Inflammatory macrophage (primary cell): Measurements from ENCODE around the gene MYRF.
A peak's percentile ranks its signal among the peaks of the same experiment; 100 is the strongest.

Source experiments
- DNase-seq, 2 donors: peaks; one replicate each; pipeline ENCODE4 v3.0.0-alpha.2; 2020 to 2022

MYRF gene

DNA sequence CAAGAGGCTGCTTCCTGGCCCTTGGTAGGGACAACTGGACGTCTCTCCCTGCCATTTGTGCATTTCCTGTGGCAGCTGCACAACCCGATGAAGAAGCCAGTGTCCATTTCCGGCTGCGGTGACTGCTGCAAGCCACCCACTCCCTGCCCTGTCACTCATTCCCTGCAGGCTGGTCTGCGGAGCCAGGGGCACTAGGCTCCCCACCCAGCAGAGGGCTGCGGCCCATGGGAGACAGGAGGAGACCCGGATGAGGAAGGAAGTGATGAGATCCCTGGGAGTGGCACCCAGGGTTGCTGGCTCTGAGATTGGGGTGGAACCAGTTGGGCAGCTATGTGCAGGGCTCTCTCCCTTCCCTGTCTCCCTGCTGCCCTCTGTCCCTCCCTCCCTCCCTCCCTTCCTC, 10.0 kb upstream of the MYRF start:
- peak; percentile 95 to 97 for DNase-seq

DNA sequence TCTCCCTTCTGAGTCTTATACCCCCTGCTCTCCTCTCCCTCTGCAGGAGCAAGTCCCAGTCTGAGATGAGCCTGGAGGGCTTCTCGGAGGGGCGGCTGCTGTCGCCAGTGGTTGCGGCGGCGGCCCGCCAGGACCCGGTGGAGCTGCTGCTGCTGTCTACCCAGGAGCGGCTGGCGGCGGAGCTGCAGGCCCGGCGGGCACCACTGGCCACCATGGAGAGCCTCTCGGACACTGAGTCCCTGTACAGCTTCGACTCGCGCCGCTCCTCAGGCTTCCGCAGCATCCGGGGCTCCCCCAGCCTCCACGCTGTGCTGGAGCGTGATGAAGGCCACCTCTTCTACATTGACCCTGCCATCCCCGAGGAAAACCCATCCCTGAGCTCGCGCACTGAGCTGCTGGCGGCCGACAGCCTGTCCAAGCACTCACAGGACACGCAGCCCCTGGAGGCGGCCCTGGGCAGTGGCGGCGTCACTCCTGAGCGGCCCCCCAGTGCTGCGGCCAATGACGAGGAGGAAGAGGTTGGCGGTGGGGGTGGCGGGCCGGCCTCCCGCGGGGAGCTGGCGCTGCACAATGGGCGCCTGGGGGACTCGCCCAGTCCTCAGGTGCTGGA, 8.8 kb upstream of the MYRF start:
- DNase-seq, result no peak

DNA sequence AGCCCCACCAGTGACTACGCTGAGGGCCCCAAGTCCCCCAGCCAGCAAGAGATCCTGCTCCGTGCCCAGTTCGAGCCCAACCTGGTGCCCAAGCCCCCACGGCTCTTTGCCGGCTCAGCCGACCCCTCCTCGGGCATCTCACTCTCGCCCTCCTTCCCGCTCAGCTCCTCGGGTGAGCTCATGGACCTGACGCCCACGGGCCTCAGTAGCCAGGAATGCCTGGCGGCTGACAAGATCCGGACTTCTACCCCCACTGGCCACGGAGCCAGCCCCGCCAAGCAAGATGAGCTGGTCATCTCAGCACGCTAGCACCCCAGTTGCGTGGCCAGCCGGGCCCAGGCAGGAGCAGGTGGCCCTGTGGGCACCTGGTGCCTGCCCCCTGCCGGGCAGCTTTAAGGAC, 8.3 kb upstream of the MYRF start:
- DNase-seq, result no peak

DNA sequence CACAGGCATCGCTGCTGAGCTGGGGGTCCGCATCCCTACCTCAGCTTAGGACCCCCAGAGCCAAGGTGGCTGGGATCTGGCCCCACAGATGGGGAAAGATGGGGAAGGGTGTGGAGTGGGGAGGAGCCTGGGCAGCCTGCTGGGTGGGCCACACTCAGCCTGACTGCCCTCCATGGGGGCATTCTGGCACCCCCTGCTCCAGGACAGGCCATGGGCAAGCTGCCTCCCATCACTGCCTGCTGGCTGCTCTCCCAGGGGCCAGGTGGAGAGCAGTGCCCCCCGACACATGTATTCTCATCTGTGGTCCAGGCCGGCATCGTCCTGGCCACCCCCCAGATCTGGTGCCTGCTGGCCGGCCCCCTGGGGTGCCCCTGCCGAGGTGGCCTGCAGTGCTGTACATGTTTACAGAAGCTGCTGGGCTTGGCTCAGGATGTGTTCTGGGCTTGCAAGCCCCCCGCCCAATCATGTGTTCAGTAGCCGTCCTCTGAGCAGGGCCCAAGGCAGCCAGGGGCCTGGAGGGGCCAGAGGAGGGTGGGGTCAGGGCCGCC, 7.8 kb upstream of the MYRF start:
- DNase-seq, result no peak

DNA sequence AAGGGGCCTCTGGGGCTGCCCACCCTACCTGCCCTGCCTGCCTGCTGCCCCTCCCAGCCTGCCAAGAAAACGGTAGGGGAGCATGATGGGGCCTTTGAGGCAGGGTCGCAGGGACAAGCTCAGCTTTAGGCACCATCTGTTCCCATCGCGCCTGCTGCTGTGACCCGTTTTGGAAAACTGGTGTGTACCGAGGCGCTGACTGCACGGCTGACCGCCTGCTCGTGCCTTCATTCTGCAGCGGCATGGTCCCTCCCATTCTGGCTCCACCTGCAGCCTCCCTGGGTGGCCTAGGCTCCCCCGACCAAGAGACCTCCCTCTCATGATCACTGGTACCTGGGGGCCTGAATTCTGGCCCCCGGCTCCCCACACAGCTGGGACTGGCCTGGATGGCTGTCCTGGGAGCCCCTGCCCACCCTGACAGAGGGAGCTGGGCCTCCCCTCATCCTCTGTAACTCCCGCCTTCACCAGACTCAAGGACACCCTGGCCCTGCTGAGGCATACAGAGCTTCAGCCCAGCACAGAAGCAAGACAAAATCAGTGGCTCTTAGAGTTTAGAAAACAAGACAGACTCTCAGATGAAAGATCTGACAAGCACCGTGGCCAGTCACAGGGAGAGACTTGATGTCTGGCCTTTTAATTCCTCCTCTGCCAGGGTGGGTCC, 6.5 kb upstream of the MYRF start:
- no peak for DNase-seq

DNA sequence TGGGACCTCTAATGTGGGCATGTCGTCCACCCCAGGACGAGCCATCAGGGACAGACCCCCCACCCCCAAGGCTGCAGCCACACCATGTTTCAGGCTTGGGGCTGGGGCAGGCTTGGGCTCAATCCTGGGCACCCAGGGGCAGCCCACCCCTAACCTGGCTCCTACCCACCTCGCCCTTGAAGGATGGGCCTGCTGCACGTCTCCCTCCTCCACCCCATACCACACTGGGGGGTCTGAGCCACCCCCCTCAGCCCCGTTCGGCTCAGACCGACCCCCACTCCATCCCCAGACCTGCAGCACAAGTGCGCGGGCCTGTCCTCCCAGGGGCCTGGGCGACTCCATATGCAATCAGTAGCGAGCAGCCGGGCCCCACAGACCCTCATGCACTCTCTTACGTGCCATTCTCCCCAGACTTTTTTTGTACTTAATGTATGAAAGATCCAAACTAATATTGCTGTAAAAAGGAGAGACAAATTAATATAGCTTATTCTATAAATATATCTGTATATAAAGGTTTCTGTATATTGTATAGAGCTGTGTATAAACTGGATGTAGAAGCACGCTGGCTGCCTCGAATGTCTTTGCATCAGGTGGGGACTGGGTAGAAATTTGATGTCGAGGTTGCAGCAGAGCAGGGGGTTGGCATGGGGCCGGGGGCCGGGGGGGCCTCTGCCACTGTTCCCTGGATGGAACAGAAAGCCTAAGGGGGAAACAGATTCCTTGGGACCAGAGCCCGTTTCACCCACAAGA, 5.8 kb upstream of the MYRF start:
- DNase-seq, result no peak

DNA sequence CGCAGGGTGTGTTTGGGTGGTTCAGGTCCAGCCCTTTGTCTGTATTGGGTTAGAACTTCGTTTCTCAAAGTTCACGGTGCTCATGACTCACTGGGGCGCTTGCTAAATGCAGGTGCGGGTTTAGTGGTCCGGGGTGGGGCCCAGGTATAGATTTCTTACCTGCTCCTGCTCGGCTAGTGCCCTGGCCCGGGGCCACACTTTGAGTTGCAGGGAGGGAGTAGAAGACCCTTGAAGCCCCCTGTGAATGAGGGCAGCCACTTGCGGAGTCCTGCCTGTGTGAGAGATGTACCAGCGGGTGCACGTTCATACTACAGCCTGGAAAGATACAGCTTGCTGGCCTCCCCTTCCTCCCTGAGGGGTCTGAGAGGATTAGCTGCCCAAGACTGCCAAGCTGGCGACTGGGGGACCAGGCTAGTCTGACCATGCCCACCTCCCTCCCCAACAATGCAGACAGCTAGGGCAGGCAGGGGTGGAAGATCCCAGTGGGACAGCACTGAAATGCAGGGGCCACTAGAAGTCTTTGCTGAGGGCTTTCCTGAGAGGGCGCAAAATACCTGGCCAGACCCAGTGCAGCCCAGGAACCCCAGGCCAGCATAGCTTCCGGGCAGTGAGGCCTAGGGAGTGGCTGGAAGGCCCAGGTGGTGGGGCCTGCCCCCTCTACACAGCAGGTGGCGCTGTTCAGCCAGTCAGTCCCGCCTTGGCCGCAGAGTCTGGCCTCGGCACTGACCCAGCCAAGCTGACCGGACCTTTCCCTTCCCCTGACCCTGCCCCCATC, 5.1 kb upstream of the MYRF start:
- peak; percentile 66 to 70 for DNase-seq

DNA sequence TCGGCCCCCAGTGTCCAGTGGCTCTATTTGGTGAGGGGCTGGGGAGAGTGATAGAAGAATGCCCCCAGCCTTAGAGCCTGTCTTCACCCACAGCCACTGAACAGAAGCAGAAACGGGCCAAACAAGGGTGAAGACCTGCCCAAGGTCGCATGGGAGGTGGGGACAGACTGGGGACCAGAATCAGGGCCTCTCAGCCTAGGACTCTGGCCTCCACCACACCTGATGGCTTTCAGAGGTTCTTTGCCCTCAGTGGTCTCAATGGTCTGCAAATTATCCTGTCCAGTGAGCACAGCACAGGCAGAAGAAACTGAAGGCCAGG, 4.5 kb upstream of the MYRF start:
- no peak for DNase-seq

DNA sequence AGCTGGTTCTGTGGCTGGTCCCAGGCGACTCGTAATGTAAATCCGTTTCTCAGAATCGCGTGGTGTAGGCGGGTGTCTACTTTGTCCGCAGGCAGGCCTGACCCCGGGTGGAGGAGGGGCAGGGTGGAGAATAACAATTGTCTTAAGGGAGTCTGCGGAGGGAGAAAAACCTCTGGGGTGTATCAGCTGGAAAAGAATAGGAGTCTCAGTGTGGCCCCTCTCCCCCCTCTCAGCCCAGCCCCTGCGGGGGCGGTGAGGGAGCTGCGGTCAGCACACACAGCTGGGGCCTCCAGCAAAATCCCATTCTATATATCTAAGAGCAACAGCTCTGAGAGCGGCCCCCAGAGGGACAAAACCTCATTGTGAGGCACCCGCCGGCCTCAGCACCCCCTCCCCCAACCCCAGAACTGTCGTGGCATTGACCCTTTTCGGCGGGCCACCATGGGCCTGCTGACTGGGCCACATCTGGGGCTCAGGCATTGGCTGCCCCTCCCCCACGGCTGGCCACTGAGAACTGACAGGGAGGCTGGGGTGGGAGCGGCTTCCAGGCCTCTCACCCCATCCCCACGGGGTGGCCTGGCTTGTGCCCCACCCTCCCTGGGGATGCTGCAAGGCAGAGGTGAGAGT, 2.7 kb upstream of the MYRF start:
- DNase-seq, result peak; percentile 60 to 70

DNA sequence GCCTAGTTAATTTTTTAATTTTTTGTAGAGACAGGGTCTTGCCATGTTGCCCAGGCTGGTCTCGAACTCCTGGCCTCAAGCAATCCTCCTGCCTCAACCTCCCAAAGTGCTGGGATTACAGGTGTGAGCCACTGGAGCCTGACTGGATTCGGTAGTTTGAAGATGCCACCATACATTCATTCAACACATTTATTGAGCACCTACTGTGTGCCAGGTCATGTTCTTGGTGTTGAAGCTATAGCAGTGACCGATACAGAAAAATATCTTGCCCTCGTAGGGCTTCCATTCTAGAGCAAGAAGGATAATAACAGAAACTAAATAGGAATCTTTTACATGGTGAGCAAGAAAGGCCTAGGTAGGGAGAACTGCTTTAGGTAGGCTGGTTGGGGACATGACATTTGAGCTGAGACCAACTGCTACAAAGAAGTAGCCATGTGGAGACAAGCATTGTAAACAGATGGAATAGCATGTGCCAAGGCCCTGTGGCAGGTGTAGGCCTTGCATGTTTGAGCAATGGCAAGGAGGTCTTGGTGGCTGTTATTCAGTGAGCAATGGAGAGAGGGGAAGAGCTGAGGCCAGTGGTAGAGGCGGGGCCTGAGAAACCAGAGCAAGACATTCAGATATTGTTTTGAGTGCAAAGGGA, 1.7 kb upstream of the MYRF start:
- no peak for DNase-seq

DNA sequence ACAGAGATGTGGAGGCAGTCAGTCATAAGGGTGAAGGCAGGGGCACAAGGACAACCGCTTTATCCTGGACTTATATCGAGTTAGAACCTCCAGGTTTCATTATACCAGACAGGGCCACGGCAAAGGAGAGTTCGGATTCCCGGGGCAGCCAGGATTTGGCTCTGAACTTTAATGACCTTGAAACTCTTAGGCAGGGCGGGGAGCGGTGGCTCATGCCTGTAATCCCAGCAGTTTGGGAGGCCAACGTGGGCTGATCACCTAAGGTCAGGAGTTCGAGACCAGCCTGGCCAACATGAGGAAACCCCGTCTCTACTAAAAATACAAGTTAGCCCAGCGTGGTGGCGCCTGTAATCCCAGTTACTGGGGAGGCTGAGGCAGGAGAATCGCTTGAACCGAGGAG, 1.1 kb upstream of the MYRF start:
- no peak for DNase-seq

DNA sequence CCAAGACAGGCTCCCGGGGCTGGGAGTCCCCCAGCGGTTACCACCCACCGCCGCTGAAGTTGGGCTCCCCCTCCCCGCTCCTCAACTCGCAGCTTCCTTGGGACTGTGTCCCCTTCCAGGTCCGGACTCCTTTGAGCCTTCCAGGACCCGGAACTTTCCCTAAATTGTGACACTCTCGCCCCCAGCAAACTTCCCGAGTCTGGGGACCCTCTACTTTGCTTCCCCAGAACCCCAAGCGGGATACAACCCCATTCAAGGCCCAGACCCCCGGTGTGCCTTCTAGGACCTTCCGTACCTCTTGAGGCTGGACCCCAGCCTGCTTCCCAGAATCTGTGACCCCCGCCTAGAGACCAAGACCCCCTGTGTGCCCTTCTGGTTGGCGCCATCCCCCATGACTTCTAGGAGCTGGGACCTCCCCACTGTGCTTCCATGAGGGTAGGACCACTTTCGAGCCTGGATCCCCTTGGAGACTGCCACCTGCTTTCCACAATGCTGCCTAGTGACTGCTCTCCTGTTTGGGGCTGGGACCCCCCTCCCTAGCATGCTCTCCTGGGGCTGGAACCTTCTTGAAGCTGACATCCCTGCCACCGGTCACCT, 587 bp downstream of the MYRF start:
- no peak for DNase-seq

DNA sequence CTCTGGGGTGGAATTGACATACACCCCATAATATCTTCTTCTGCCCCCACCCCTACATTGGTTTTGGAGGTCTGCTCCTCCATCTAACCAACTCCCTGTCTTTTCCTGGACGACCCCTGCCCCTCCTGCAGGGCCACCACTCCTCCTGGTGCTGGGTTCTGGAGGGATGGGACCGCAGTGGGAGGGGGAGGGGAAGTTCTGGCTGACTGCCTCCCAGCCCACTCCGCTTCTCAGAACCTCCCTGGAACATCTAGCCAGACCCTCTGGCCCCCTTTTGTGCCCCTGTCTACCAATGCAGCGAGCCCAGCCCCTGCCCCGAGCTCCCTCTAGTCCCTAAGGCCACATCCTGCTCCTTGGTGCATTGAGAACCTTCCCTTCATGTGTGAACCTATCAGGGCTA, 1.2 kb downstream of the MYRF start:
- DNase-seq, result no peak

DNA sequence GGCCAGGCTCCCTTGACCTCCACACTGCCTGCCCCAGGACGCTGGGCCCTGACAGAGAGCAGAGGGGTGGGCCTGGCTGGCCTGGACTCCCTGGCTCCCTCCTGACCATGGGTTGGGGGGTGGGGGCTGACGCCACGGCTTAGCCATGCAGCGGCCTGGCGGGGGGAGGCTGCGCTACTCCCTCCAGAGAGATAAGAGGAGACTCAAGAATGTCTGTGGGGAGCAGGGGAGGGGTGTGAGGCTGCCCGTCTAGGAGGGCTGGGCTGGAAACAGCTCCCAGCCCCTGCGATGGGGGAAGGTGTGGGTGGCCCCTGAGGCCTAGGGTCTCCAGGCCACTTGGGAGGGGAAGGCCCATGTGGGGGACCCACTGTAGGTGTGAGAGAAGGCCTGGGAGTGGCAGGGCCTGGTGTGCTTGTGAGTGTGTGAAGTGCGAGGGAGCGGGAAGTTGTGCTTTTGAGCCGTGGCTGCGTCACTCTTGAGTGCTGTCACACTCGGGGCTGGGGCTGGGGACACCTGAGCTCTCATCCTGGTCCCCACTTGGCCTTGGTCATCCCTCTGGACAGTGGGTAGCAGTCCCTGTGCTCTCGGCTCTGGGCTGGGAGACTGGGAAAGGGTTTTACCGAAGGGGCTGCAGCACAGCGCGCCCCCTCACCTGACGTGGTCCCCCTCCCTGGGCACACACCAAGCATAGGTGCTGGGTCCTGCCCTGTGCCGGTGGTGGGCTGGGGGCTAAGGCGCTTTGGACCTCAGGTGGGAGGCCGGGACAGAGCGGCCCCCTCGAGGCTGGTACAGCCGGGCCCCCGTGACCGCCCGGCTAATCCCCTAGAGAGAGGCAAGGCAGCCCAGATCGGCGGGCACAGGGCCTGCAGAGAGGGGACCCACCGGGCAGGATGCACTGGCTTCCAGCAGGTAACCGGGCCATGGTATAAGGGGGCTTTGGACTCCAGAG, 2.4 kb downstream of the MYRF start:
- no peak for DNase-seq

DNA sequence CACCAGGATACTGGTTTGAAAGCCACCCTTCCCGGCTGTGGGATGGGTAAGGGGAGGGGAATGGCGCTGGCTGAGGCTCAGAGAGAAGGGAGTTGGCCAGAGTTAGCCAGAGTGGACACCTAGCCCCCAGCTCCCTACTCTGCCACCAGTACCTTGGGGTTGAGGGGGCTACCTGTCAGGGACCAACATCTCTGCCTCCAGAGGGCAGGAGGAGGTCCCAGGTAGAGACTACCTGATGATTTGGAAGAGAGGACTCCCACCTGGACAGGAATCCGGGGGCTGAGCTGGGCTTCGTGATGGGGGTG, 3.7 kb downstream of the MYRF start:
- no peak for DNase-seq

DNA sequence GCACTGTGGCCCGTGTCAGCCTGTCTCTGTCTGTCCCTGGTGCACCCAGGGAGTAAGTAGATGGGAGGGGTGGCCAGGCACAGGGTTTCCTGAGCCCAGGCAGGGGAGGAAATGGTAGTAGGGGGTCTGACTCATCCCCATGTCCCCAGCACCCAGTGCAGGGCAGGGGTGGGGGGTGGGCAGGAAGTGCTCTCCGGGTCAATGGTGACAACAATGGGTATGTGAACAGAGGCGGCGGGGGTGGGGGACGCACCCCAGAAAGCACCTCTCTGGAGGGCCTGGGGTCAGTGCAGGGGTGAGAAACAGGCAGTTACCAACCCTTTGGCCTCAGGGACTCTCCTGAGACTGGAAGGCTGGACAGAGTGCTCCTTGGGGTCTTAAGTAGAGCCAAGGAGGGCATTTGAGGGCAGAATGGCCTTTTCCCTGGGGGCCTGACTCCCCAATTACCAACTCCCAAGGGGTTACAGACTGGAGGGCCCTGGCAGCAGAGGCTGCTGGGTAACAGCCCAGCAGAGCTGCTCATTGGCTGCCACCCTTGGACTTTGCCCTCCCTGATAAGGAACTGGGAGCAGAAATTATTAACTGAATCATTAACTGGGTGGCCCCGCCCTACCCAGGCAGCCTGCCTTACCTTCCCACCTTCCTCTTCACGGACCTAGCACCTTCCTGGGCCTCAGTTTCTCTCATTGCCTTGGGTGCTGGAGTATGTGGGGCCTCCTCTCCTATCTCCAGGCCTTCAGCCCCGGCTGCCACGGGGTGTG, 4.2 kb downstream of the MYRF start:
- peak; percentile 19 to 24 for DNase-seq

DNA sequence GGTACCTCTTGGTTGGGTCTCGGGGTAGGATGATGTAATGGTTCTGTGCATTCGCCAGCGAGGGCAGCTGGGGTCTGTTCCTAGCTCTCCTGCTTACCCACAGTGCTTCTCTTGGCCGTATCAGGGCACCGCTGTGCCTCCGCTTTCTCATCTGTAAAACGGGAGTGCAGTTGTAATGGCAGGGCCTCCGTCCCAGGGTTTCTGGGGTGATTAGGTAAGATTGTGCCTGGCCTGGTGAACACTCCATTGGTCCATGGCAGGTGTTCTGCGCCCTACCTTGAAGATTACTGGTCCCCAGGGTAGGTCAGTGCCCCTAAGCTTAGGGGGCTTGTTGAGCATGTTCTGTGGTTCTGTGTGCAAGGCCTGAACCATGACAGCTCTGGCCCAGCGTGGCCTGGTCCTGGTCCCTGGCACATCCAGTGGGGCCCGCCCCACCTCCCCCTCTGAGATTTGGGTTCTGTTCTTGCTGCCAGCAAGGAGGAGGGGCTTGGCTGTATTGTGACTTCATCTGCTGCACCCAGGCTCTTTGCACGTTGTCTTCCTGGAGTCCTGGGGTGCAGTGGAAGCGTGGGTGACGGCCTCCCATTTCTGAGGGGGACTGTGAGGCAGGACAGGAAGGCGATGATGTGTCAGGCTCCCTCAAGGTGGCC, 4.9 kb downstream of the MYRF start:
- no peak for DNase-seq

DNA sequence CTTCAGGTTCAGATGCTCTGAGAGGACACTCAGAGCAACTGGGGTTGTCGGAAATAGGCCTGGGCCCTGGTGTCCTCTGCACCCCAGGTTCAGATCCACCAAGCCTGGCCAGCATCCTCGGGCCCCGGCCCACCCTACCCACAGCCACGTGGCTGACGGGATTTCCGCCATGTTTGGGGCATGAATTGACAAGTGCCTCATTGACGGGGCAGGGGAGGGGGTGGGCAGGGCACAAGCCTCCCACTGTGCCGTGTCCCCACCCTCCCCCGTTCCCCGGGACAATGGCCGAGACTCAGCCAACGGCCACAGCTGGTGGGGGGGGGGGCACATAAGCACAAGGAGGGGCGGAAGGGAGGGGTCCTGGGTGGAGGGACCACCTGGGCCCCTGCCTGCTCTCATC, 8.5 kb downstream of the MYRF start:
- DNase-seq, result no peak

DNA sequence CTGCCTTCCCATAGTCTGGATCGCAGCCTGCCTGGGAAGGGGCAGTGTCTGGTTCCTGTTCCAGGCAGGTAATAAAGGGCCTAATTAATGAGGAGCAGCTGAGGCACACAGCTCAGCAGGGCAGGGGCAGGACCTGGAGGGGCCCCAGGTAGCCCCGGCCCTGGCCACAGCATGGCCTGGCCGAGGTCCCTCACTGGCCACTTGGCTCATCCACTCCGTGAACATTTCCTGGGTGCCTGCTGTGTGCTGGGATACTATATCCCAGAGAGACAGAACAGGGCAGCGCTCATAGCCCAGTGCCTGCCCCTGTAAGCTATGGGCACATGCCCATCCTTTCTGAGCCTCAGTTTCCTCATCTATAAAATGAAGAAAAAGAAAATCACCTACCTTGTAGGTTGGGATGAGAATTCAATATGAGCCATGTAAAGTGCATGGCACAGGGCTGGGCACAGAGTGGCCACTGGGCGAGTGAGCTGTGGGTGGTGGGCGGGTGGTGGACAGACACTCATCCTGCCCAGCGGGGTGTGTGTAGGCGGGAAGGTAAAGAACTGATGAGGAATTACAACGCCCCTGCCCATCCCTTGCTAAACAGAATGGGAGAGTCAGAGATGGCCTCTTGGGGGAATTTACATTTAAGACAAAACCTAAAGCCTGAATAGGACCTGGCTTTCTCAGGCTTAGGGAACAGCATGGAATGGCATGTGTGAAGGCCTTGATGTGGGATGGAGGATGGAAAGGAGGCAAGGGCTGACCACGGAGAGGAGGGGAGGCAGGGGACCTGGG, 9.2 kb downstream of the MYRF start:
- DNase-seq, result no peak
